ENCODE measurements around the gene RAB44. TPM values are rescaled to one million over a fixed set of nuclear protein-coding genes. Genes with fewer than 3 reads are reported as not detected.

The RAB44 gene
- total RNA-seq, 1 experiment from 2014 or later: 0.05 TPM

- Histone ChIP-seq H4K20me1 (ENCODE audit: insufficient read depth) (no peaks in the 10 kb centered on the region), H3K27ac (ENCODE audit: low read depth, low read length) (peak overlapping the region; percentile 64), H3K27me3 (ENCODE audit: insufficient read depth, low read length) (no peaks in the 10 kb centered on the region), H3K9me3 (ENCODE audit: control insufficient read depth in 1 of 2, insufficient read depth in 1 of 2, low read depth in 1 of 2, low read length in 2 of 2) (no peaks in the 10 kb centered on the region), H3K4me2 (ENCODE audit: low read length) (peak overlapping the region; percentile 97), H3K36me3 (ENCODE audit: control insufficient read depth in 1 of 2, insufficient read depth in 2 of 2, low read length in 2 of 2) (no peaks in the 10 kb centered on the region), H3K79me2 (ENCODE audit: insufficient read depth, low read length) (peaks cover 26% of the 10 kb centered on the region), H3K9ac (ENCODE audit: low read length) (peak overlapping the region; percentile 42), H2AFZ (ENCODE audit: low read depth, low read length, poor library complexity, severe bottlenecking) (peak overlapping the region; percentile 12), H3K4me3 (replicated peaks in 1 of 2; ENCODE audit: low read depth in 1 of 2, low read length in 2 of 2) (no peak overlapping the region), H3K4me1 (ENCODE audit: control insufficient read depth in 1 of 2, insufficient read depth in 2 of 2, low read length in 2 of 2) (peaks cover 39 to 54% of the 10 kb centered on the region in 2 experiments), H3K9me2 (ENCODE audit: insufficient read depth) (no peaks in the 10 kb centered on the region)
- ATAC-seq (no peak), DNase-seq (ENCODE audit: low read depth, low spot score) (no peak)
- POLR2A ChIA-PET: interaction anchor here (0.8 to 6.3 kb wide), 2 partner anchors 10 to 31 kb away, joined by 4 to 119 read pairs; no protein-coding TSS in a partner anchor
- CTCF ChIA-PET: interaction anchor here (1.1 kb wide), 1 partner anchor 9 kb away, joined by 4 read pairs; no protein-coding TSS in a partner anchor
- no TSS peak for BruUV-seq (replicated peaks)
- RAD21 ChIA-PET (ENCODE audit: low non-redundant PET in 1 of 2, low total read pairs in 2 of 2, uncharacterized antibody in 2 of 2, unreplicated experiment in 2 of 2): no interaction called here
- intact Hi-C loops (cut with micrococcal nuclease): no loop called here
- TF ChIP-seq EZH2 (IDR thresholded peaks at IDR 0.05) (no peak), SIN3A (IDR thresholded peaks at IDR 0.05; ENCODE audit: low read depth) (no peak), ELF1 (IDR thresholded peaks at IDR 0.05; ENCODE audit: borderline replicate concordance, low read depth) (no peak), EZH2phosphoT487 (IDR thresholded peaks at IDR 0.05; ENCODE audit: borderline replicate concordance) (no peak), JUND (IDR thresholded peaks at IDR 0.05) (no peak), CBX3 (IDR thresholded peaks at IDR 0.05; ENCODE audit: low read depth) (no peak), POLR2A (IDR thresholded peaks at IDR 0.05; ENCODE audit: borderline replicate concordance, extremely low read depth, insufficient read depth, insufficient read length) (no peak), RAD21 (IDR thresholded peaks at IDR 0.05; ENCODE audit: low read depth) (no peak), ZNF274 (IDR thresholded peaks at IDR 0.05; ENCODE audit: low read depth, low read length) (no peak), ZBTB33 (IDR thresholded peaks at IDR 0.05; ENCODE audit: extremely low read depth, insufficient replicate concordance, low read length) (no peak)
Measured at GRCh38 chr6:36676141-36677058, 21.2 kb upstream of the RAB44 start.

All from HCT116 (cell line).